HEK293 (cell line): Measurements from ENCODE around the gene FBXO2.

Experiments
- CTCF ChIA-PET: fragments of 350-600 bp; formaldehyde crosslinking; extraction: SDS; loops from one replicate; lab custom pipeline; 2021; ENCODE audit warnings: antibody characterized with exemption; lab: Yijun Ruan, JAX
- POLR2A ChIA-PET: fragments of 300-600 bp; formaldehyde crosslinking; extraction: SDS; loops from one replicate; lab custom pipeline; 2020; ENCODE audit warnings: antibody characterized with exemption, inconsistent platforms; lab: Yijun Ruan, JAX
- H3K27ac ChIP-seq: fragments of 200-500 bp; sonication (Bioruptor generic); 2 replicates; pipeline ENCODE4 v1.5.1; 2014; ENCODE audit warnings: low read depth, low read length, control low read depth, inconsistent platforms; ENCODE audit errors: extremely low read depth
- H3K36me3 ChIP-seq, 2 experiments: fragments of 200-500 bp in 1 of 2; sonication (Bioruptor generic) in 1 of 2; 1 replicate in 1 of 2; 2 replicates in 1 of 2; pipeline ENCODE4 v1.5.1; 2014 to 2017; ENCODE audit warnings: inconsistent platforms in 2 of 2, low read length in 2 of 2; ENCODE audit not compliant: control insufficient read depth in 2 of 2, insufficient read depth in 1 of 2
- H3K4me1 ChIP-seq: fragments of 200-500 bp; sonication (Bioruptor generic); 2 replicates; pipeline ENCODE4 v1.5.1; 2014; ENCODE audit warnings: mild to moderate bottlenecking, low read length, inconsistent platforms; ENCODE audit not compliant: control insufficient read depth, insufficient read depth
- H3K4me3 ChIP-seq: 2 replicates; pipeline ENCODE4 v1.5.1; 2011; ENCODE audit warnings: low read depth, mild to moderate bottlenecking, control low read depth, low read length, moderate library complexity
- H3K9me3 ChIP-seq: fragments of 200-500 bp; sonication (Bioruptor generic); 2 replicates; pipeline ENCODE4 v1.5.1; 2014; ENCODE audit warnings: low read depth, low read length, inconsistent platforms; ENCODE audit not compliant: control insufficient read depth, insufficient read depth
- BCL11B ChIP-seq: fragments of 450-650 bp; formaldehyde crosslinking; IDR thresholded peaks from 2 replicates; pipeline ENCODE4 v1.5.1; 2016; ENCODE audit warnings: low read depth, missing biosample characterization, missing genetic modification characterization
- EGR2 ChIP-seq: fragments of 450-650 bp; formaldehyde crosslinking; IDR thresholded peaks from 2 replicates; pipeline ENCODE4 v1.5.1; 2016; ENCODE audit warnings: low read depth, missing biosample characterization, missing genetic modification characterization
- GLIS2 ChIP-seq: fragments of 450-650 bp; formaldehyde crosslinking; IDR thresholded peaks from 2 replicates; pipeline ENCODE4 v1.5.1; 2016; ENCODE audit warnings: missing biosample characterization, missing genetic modification characterization
- HOXC10 ChIP-seq: sonication (generic); formaldehyde crosslinking; IDR thresholded peaks from 2 replicates; pipeline ENCODE4 v1.8.1; 2023; ENCODE audit warnings: mild to moderate bottlenecking, missing genetic modification reagents
- IKZF3 ChIP-seq: fragments of 450-650 bp; IDR thresholded peaks from 2 replicates; pipeline ENCODE4 v1.5.0; 2018; ENCODE audit warnings: missing biosample characterization, mild to moderate bottlenecking, missing genetic modification characterization, moderate library complexity
- KLF7 ChIP-seq: fragments of 450-650 bp; formaldehyde crosslinking; IDR thresholded peaks from 2 replicates; pipeline ENCODE4 v1.5.1; 2016; ENCODE audit warnings: missing biosample characterization, missing genetic modification characterization, borderline replicate concordance
- MYNN ChIP-seq: fragments of 450-650 bp; formaldehyde crosslinking; IDR thresholded peaks from 2 replicates; pipeline ENCODE4 v1.5.1; 2016; ENCODE audit warnings: missing biosample characterization, missing genetic modification characterization, borderline replicate concordance
- OSR2 ChIP-seq: fragments of 450-650 bp; formaldehyde crosslinking; IDR thresholded peaks from 2 replicates; pipeline ENCODE4 v1.5.1; 2016; ENCODE audit warnings: missing biosample characterization, missing genetic modification characterization
- SCRT1 ChIP-seq: fragments of 450-650 bp; formaldehyde crosslinking; IDR thresholded peaks from 2 replicates; pipeline ENCODE4 v1.5.1; 2016; ENCODE audit warnings: missing biosample characterization, missing genetic modification characterization, borderline replicate concordance
- WT1 ChIP-seq: fragments of 450-650 bp; formaldehyde crosslinking; IDR thresholded peaks from 2 replicates; pipeline ENCODE4 v1.5.1; 2016; ENCODE audit warnings: missing biosample characterization, missing genetic modification characterization
- ZBTB1 ChIP-seq: fragments of 450-650 bp; formaldehyde crosslinking; IDR thresholded peaks from 2 replicates; pipeline ENCODE4 v1.5.1; 2016; ENCODE audit warnings: missing biosample characterization, missing genetic modification characterization
- ZFP41 ChIP-seq: fragments of 450-650 bp; formaldehyde crosslinking; IDR thresholded peaks from 2 replicates; pipeline ENCODE4 v1.5.1; 2016; ENCODE audit warnings: missing biosample characterization, missing genetic modification characterization, borderline replicate concordance
- ZNF133 ChIP-seq: fragments of 450-650 bp; formaldehyde crosslinking; IDR thresholded peaks from 2 replicates; pipeline ENCODE4 v1.5.1; 2016; ENCODE audit warnings: missing biosample characterization, missing genetic modification characterization
- ZNF341 ChIP-seq: fragments of 450-650 bp; formaldehyde crosslinking; IDR thresholded peaks from 2 replicates; pipeline ENCODE4; 2016; ENCODE audit warnings: low read depth, missing biosample characterization, missing genetic modification characterization
- ZNF366 ChIP-seq: fragments of 450-650 bp; formaldehyde crosslinking; conservative IDR thresholded peaks from 2 replicates; pipeline ENCODE4 v1.5.1; 2016; ENCODE audit warnings: missing biosample characterization, missing genetic modification characterization
- ZNF394 ChIP-seq: fragments of 450-650 bp; formaldehyde crosslinking; IDR thresholded peaks from 2 replicates; pipeline ENCODE4 v1.5.1; 2016; ENCODE audit warnings: missing biosample characterization, missing genetic modification characterization, mild to moderate bottlenecking, moderate library complexity, borderline replicate concordance
- ZNF404 ChIP-seq: fragments of 450-650 bp; formaldehyde crosslinking; IDR thresholded peaks from 2 replicates; pipeline ENCODE4 v1.5.1; 2017; ENCODE audit warnings: missing biosample characterization, missing genetic modification characterization
- ZNF549 ChIP-seq: fragments of 450-650 bp; IDR thresholded peaks from 2 replicates; pipeline ENCODE4 v1.5.1; 2018; ENCODE audit warnings: missing biosample characterization, missing genetic modification characterization, mild to moderate bottlenecking, inconsistent platforms, moderate library complexity
- ZNF571 ChIP-seq: fragments of 450-650 bp; formaldehyde crosslinking; IDR thresholded peaks from 2 replicates; pipeline ENCODE4 v1.5.0; 2017; ENCODE audit warnings: missing biosample characterization, missing genetic modification characterization
- ZNF596 ChIP-seq: fragments of 450-650 bp; IDR thresholded peaks from 2 replicates; pipeline ENCODE4 v1.5.0; 2018; ENCODE audit warnings: missing biosample characterization, mild to moderate bottlenecking, missing genetic modification characterization, moderate library complexity
- ZNF623 ChIP-seq: fragments of 450-650 bp; formaldehyde crosslinking; IDR thresholded peaks from 2 replicates; pipeline ENCODE4 v1.5.1; 2016; ENCODE audit warnings: missing biosample characterization, missing genetic modification characterization
- ZNF658 ChIP-seq: fragments of 450-650 bp; formaldehyde crosslinking; IDR thresholded peaks from 2 replicates; pipeline ENCODE4; 2016; ENCODE audit warnings: missing biosample characterization, missing genetic modification characterization
- ZNF660 ChIP-seq: fragments of 450-650 bp; IDR thresholded peaks from 2 replicates; pipeline ENCODE4 v1.5.1; 2018; ENCODE audit warnings: missing biosample characterization, mild to moderate bottlenecking, missing genetic modification characterization
- ZNF701 ChIP-seq: fragments of 450-650 bp; formaldehyde crosslinking; IDR thresholded peaks from 2 replicates; pipeline ENCODE4 v1.5.1; 2016; ENCODE audit warnings: missing biosample characterization, missing genetic modification characterization
- TF ChIP-seq, protein P1 (sequence below): fragments of 450-650 bp; formaldehyde crosslinking; IDR thresholded peaks from 2 replicates; pipeline ENCODE4 v1.5.1; 2017; ENCODE audit warnings: missing biosample characterization, missing genetic modification characterization
- TF ChIP-seq, protein P2 (sequence below): fragments of 450-650 bp; IDR thresholded peaks from 2 replicates; pipeline ENCODE4 v1.5.1; 2018; ENCODE audit warnings: missing biosample characterization, mild to moderate bottlenecking, missing genetic modification characterization
- TF ChIP-seq, protein P3 (sequence below): fragments of 450-650 bp; formaldehyde crosslinking; IDR thresholded peaks from 2 replicates; pipeline ENCODE4 v1.5.1; 2017; ENCODE audit warnings: missing biosample characterization, missing genetic modification characterization

The FBXO2 gene

DNA sequence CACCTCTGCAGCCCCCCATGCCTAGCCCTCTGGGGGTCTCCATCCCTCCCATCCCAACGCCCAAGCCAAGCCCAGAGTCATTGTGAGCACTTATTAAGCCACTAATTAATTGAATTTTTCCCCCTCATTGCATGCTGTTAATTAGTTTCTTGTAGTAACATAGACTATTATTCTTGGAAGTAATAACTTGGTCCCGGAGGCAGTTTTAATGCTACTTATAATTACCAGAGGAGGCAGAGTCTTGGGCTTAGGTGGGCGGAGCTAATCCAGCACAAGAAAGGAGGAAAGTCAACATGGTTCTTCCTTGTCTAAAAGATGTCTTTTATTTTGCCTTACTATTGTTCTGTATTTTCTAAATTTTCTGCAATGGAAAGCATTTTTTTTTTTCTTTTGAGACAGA lies 27.7 kb downstream of the FBXO2 start:
- Histone ChIP-seq H3K27ac (no peak overlapping the region), H3K4me1 (no peaks in the 10 kb centered on the region), H3K9me3 (no peaks in the 10 kb centered on the region), H3K36me3 (no peaks in the 10 kb centered on the region), H3K4me3 (no peak overlapping the region)
- POLR2A ChIA-PET: no interaction called here
- TF ChIP-seq, protein P1, sequence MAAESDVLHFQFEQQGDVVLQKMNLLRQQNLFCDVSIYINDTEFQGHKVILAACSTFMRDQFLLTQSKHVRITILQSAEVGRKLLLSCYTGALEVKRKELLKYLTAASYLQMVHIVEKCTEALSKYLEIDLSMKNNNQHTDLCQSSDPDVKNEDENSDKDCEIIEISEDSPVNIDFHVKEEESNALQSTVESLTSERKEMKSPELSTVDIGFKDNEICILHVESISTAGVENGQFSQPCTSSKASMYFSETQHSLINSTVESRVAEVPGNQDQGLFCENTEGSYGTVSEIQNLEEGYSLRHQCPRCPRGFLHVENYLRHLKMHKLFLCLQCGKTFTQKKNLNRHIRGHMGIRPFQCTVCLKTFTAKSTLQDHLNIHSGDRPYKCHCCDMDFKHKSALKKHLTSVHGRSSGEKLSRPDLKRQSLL (tag by site-specific recombination): no peak
- TF ChIP-seq HOXC10: no peak
- no peak for TF ChIP-seq ZNF341 (tag by site-specific recombination)
- no peak for TF ChIP-seq ZNF133 (tag by site-specific recombination)
- TF ChIP-seq ZFP41 (tag by site-specific recombination): no peak
- no peak for TF ChIP-seq ZNF658
- no peak for TF ChIP-seq IKZF3 (tag by site-specific recombination)
- no peak for TF ChIP-seq ZNF366 (tag by site-specific recombination)
- TF ChIP-seq ZBTB1 (tag by site-specific recombination): no peak
- CTCF ChIA-PET: interaction anchor here (1.1 kb wide), 1 partner anchor 19 kb away, joined by 3 read pairs; no protein-coding TSS in a partner anchor

DNA sequence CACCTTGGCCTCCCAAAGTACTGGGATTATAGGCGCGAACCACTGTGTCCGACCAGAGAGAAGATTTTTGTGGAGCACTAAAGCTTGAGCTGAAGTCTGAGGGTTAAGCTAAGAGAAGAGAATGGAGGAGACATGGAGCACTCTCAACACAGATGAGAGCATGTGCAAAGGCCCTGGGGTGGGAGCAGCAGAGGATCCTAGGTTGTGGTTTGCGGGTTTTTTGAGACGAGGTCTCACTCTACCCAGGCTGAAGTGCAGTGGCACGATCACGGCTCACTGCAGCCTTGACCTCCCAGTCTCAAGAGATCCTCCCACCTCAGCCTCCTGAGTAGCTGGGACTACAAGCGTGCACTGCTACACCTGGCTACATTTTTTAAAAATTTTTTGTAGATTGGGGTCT lies 30.5 kb downstream of the FBXO2 start:
- CTCF ChIA-PET: interaction anchor here (0.7 to 1.4 kb wide), 3 partner anchors 11 to 562 kb away, joined by 3 to 4 read pairs (median 4); no protein-coding TSS in a partner anchor
- POLR2A ChIA-PET: no interaction called here
- no peak overlapping the region for H3K4me3 ChIP-seq

DNA sequence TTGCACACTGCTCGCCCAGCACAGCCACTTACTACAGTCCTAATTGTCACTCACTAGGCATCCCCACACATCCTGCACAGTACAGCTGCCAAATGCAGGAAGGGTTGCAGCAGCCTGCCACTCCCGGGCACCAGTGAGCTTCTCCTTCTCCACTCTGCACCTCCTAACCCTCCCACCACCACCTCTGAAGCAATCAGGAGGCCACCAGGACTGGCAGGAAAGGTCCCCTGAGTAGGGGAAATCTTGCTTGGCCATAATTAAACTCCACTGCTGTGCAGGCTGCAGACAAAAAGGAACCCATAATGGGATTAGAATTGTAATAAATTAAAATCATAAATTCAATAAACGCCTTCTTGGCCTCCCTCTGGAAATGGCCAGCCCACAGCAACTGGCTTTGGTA lies 31.8 kb downstream of the FBXO2 start:
- no peak for TF ChIP-seq KLF7 (tag by site-specific recombination)
- TF ChIP-seq, protein P2, sequence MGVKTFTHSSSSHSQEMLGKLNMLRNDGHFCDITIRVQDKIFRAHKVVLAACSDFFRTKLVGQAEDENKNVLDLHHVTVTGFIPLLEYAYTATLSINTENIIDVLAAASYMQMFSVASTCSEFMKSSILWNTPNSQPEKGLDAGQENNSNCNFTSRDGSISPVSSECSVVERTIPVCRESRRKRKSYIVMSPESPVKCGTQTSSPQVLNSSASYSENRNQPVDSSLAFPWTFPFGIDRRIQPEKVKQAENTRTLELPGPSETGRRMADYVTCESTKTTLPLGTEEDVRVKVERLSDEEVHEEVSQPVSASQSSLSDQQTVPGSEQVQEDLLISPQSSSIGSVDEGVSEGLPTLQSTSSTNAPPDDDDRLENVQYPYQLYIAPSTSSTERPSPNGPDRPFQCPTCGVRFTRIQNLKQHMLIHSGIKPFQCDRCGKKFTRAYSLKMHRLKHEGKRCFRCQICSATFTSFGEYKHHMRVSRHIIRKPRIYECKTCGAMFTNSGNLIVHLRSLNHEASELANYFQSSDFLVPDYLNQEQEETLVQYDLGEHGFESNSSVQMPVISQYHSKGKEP (tag by site-specific recombination): no peak
- no peak for TF ChIP-seq ZNF660 (tag by site-specific recombination)
- TF ChIP-seq ZNF571: no peak
- no peak for TF ChIP-seq ZNF658
- no peak for TF ChIP-seq MYNN
- no peak for TF ChIP-seq ZNF549 (tag by site-specific recombination)
- TF ChIP-seq GLIS2 (tag by site-specific recombination): no peak
- TF ChIP-seq WT1 (tag by site-specific recombination): no peak
- TF ChIP-seq ZNF701: no peak
- no peak for TF ChIP-seq ZNF596 (tag by site-specific recombination)
- TF ChIP-seq, protein P3, sequence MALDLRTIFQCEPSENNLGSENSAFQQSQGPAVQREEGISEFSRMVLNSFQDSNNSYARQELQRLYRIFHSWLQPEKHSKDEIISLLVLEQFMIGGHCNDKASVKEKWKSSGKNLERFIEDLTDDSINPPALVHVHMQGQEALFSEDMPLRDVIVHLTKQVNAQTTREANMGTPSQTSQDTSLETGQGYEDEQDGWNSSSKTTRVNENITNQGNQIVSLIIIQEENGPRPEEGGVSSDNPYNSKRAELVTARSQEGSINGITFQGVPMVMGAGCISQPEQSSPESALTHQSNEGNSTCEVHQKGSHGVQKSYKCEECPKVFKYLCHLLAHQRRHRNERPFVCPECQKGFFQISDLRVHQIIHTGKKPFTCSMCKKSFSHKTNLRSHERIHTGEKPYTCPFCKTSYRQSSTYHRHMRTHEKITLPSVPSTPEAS (tag by site-specific recombination): no peak
- no peak for TF ChIP-seq ZFP41 (tag by site-specific recombination)
- TF ChIP-seq EGR2 (tag by site-specific recombination): no peak
- TF ChIP-seq OSR2 (tag by site-specific recombination): no peak
- TF ChIP-seq BCL11B (tag by site-specific recombination): no peak
- TF ChIP-seq ZNF404 (tag by site-specific recombination): no peak
- no peak overlapping the region for H3K4me3 ChIP-seq
- H3K27ac ChIP-seq: no peak overlapping the region
- H3K4me1 ChIP-seq: no peaks in the 10 kb centered on the region
- no peaks in the 10 kb centered on the region for H3K9me3 ChIP-seq
- CTCF ChIA-PET: no interaction called here
- POLR2A ChIA-PET: no interaction called here
- no peaks in the 10 kb centered on the region for H3K36me3 ChIP-seq

More for the DNA sequence above, 30.5 kb downstream of the FBXO2 start:
- TF ChIP-seq ZNF623 (tag by site-specific recombination): peak; percentile 91
- no peak for TF ChIP-seq SCRT1 (tag by site-specific recombination)
- TF ChIP-seq ZNF394: no peak
- no peaks in the 10 kb centered on the region for H3K4me1 ChIP-seq
- no peaks in the 10 kb centered on the region for H3K9me3 ChIP-seq
- no peaks in the 10 kb centered on the region for H3K36me3 ChIP-seq
- no peak overlapping the region for H3K27ac ChIP-seq
